ENCODE data around the gene TMEM154.

Gene TMEM154

GRCh38 chr4:152601156-152601555 lies 78.6 kb downstream of the TMEM154 start (continued):
- no peak for TF ChIP-seq PRDM4 (tag by site-specific recombination; IDR thresholded peaks at IDR 0.05)
- TF ChIP-seq ZSCAN4 (tag by site-specific recombination; IDR thresholded peaks at IDR 0.05): no peak

- ChIA-PET POLR2A (no interaction called here), CTCF (no interaction called here)
Observed at GRCh38 chr4:152599636-152600035, 80.2 kb downstream of the TMEM154 start.

More at GRCh38 chr4:152599636-152600035, 80.2 kb downstream of the TMEM154 start:
- Histone ChIP-seq H3K4me3 (ENCODE audit: low read depth, low read length) (no peak overlapping the region), H3K27ac (ENCODE audit: extremely low read depth, low read depth, low read length) (no peak overlapping the region), H3K9me3 (ENCODE audit: control insufficient read depth, insufficient read depth, low read depth, low read length) (no peaks in the 10 kb centered on the region), H3K36me3 (ENCODE audit: control insufficient read depth in 2 of 2, insufficient read depth in 1 of 2, low read length in 2 of 2) (no peaks in the 10 kb centered on the region), H3K4me1 (ENCODE audit: control insufficient read depth, insufficient read depth, low read length) (0 out of 2 replicates have a peak, but pooled peaks cover 3% of the 10 kb centered on the region)
- TF ChIP-seq MZF1 (tag by site-specific recombination; IDR thresholded peaks at IDR 0.05; ENCODE audit: borderline replicate concordance): no peak
- no peak for TF ChIP-seq ZNF404 (tag by site-specific recombination; IDR thresholded peaks at IDR 0.05)
- TF ChIP-seq PRDM1 (tag by site-specific recombination; IDR thresholded peaks at IDR 0.05): no peak
- TF ChIP-seq ZNF302 (tag by site-specific recombination; IDR thresholded peaks at IDR 0.05; ENCODE audit: low read depth): no peak
- TF ChIP-seq OSR2 (tag by site-specific recombination; IDR thresholded peaks at IDR 0.05): no peak
- no peak for TF ChIP-seq ZBTB17 (tag by site-specific recombination; IDR thresholded peaks at IDR 0.05)
- TF ChIP-seq, protein P1, sequence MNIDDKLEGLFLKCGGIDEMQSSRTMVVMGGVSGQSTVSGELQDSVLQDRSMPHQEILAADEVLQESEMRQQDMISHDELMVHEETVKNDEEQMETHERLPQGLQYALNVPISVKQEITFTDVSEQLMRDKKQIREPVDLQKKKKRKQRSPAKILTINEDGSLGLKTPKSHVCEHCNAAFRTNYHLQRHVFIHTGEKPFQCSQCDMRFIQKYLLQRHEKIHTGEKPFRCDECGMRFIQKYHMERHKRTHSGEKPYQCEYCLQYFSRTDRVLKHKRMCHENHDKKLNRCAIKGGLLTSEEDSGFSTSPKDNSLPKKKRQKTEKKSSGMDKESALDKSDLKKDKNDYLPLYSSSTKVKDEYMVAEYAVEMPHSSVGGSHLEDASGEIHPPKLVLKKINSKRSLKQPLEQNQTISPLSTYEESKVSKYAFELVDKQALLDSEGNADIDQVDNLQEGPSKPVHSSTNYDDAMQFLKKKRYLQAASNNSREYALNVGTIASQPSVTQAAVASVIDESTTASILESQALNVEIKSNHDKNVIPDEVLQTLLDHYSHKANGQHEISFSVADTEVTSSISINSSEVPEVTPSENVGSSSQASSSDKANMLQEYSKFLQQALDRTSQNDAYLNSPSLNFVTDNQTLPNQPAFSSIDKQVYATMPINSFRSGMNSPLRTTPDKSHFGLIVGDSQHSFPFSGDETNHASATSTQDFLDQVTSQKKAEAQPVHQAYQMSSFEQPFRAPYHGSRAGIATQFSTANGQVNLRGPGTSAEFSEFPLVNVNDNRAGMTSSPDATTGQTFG (tag by site-specific recombination; IDR thresholded peaks at IDR 0.05; ENCODE audit: borderline replicate concordance): no peak
- no peak for TF ChIP-seq ZNF169 (tag by site-specific recombination; IDR thresholded peaks at IDR 0.05)
- TF ChIP-seq ZNF677 (tag by site-specific recombination; IDR thresholded peaks at IDR 0.05): no peak
- no peak for TF ChIP-seq ZNF488 (tag by site-specific recombination; IDR thresholded peaks at IDR 0.05)
- TF ChIP-seq KLF17 (tag by site-specific recombination; IDR thresholded peaks at IDR 0.05): no peak
- no peak for TF ChIP-seq ZNF639 (tag by site-specific recombination; IDR thresholded peaks at IDR 0.05)
- TF ChIP-seq, protein P2, sequence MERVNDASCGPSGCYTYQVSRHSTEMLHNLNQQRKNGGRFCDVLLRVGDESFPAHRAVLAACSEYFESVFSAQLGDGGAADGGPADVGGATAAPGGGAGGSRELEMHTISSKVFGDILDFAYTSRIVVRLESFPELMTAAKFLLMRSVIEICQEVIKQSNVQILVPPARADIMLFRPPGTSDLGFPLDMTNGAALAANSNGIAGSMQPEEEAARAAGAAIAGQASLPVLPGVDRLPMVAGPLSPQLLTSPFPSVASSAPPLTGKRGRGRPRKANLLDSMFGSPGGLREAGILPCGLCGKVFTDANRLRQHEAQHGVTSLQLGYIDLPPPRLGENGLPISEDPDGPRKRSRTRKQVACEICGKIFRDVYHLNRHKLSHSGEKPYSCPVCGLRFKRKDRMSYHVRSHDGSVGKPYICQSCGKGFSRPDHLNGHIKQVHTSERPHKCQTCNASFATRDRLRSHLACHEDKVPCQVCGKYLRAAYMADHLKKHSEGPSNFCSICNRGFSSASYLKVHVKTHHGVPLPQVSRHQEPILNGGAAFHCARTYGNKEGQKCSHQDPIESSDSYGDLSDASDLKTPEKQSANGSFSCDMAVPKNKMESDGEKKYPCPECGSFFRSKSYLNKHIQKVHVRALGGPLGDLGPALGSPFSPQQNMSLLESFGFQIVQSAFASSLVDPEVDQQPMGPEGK (tag by site-specific recombination; IDR thresholded peaks at IDR 0.05): no peak
